IMR-90 (cell line): ENCODE measurements around the gene USP20. TPM values are rescaled to one million over a fixed set of nuclear protein-coding genes. Genes with fewer than 3 reads are reported as not detected.

Source experiments
- ATAC-seq: fragments of 200-7000 bp; cut with Tn5 transposase; 2 replicates; pipeline ENCODE4 v1.9.1; 2020; ENCODE audit warnings: low read depth, mild to moderate bottlenecking, moderate library complexity
- BruUV-seq: library from RNA; stranded (reverse); fragments of 400-500 nt; replicated peaks from 2 replicates; lab custom pipeline; 2021; lab: Mats Ljungman, UMichigan
- CTCF ChIA-PET: fragments of 300-600 bp; formaldehyde crosslinking; extraction: SDS; loops from one replicate; lab custom pipeline; 2021; ENCODE audit warnings: antibody characterized with exemption; lab: Yijun Ruan, JAX
- POLR2A ChIA-PET: fragments of 300-600 bp; sonication (Branson Sonifier 250); formaldehyde crosslinking; loops from one replicate; lab custom pipeline; 2022; ENCODE audit warnings: antibody characterized with exemption; ENCODE audit not compliant: unreplicated experiment; lab: Charles Lee
- DNase-seq: peaks from one replicate; pipeline ENCODE4 v3.0.0; 2013
- H2AFZ ChIP-seq: replicated peaks from 2 replicates; pipeline ENCODE3; 2013; ENCODE audit warnings: low read length, mild to moderate bottlenecking; ENCODE audit not compliant: poor library complexity
- H2AK5ac ChIP-seq: 2 replicates; pipeline ENCODE4 v1.6.1; 2013; ENCODE audit warnings: low read depth, low read length, inconsistent platforms
- H2AK9ac ChIP-seq: replicated peaks from 2 replicates; pipeline ENCODE3; 2013; ENCODE audit warnings: mild to moderate bottlenecking, low read depth, low read length, moderate library complexity; ENCODE audit not compliant: poor library complexity
- H2BK120ac ChIP-seq: 2 replicates; pipeline ENCODE4 v1.6.1; 2013; ENCODE audit warnings: low read depth, low read length, inconsistent platforms
- H2BK15ac ChIP-seq: 3 replicates; pipeline ENCODE4 v1.6.1; 2013; ENCODE audit warnings: low read depth, low read length, inconsistent platforms
- H2BK20ac ChIP-seq: 2 replicates; pipeline ENCODE4 v1.6.1; 2013; ENCODE audit warnings: low read depth, mild to moderate bottlenecking, inconsistent platforms, low read length, moderate library complexity
- H2BK5ac ChIP-seq: 2 replicates; pipeline ENCODE4 v1.6.1; 2013; ENCODE audit warnings: mild to moderate bottlenecking, low read depth, low read length, inconsistent platforms; ENCODE audit not compliant: poor library complexity, severe bottlenecking
- H3K14ac ChIP-seq: replicated peaks from 2 replicates; pipeline ENCODE4 v1.6.1; 2013; ENCODE audit warnings: low read depth, low read length, inconsistent platforms
- H3K18ac ChIP-seq: 2 replicates; pipeline ENCODE4 v1.6.1; 2013; ENCODE audit warnings: low read depth, low read length, control low read depth
- H3K23ac ChIP-seq: 2 replicates; pipeline ENCODE4 v1.6.1; 2013; ENCODE audit warnings: low read depth, low read length, inconsistent platforms
- H3K27ac ChIP-seq: 2 replicates; pipeline ENCODE4 v1.5.1; 2013; ENCODE audit warnings: mild to moderate bottlenecking, control low read depth, low read length; ENCODE audit not compliant: insufficient read depth
- H3K27me3 ChIP-seq: 2 replicates; pipeline ENCODE4 v1.6.1; 2013; ENCODE audit warnings: low read length; ENCODE audit not compliant: control insufficient read depth, insufficient read depth
- H3K36me3 ChIP-seq: 2 replicates; pipeline ENCODE4 v1.6.1; 2013; ENCODE audit warnings: low read length, mixed read lengths; ENCODE audit not compliant: control insufficient read depth, insufficient read depth
- H3K4ac ChIP-seq: 2 replicates; pipeline ENCODE4 v1.6.1; 2013; ENCODE audit warnings: low read depth, low read length, inconsistent platforms
- H3K4me1 ChIP-seq: 2 replicates; pipeline ENCODE4 v1.6.1; 2013; ENCODE audit warnings: low read length, mixed read lengths; ENCODE audit not compliant: control insufficient read depth, insufficient read depth
- H3K4me2 ChIP-seq: 2 replicates; pipeline ENCODE4 v1.6.1; 2013; ENCODE audit warnings: low read depth, mild to moderate bottlenecking, control low read depth, low read length, moderate library complexity
- H3K4me3 ChIP-seq: 2 replicates; pipeline ENCODE4 v1.5.1; 2013; ENCODE audit warnings: low read depth, mild to moderate bottlenecking, control low read depth, low read length, moderate library complexity; ENCODE audit not compliant: insufficient read depth
- H3K56ac ChIP-seq: 2 replicates; pipeline ENCODE4 v1.6.1; 2013; ENCODE audit warnings: low read length, inconsistent platforms; ENCODE audit not compliant: insufficient read depth; ENCODE audit errors: extremely low read depth
- H3K79me1 ChIP-seq, 2 experiments: 2 replicates each; pipeline ENCODE4 v1.6.1; 2013; ENCODE audit warnings: low read length in 2 of 2, inconsistent platforms in 1 of 2, low read depth in 1 of 2
- H3K9ac ChIP-seq: 2 replicates; pipeline ENCODE4 v1.6.1; 2013; ENCODE audit warnings: low read depth, low read length, control low read depth
- H3K9me1 ChIP-seq: 2 replicates; pipeline ENCODE4 v1.6.1; 2013; ENCODE audit warnings: low read length, inconsistent platforms; ENCODE audit not compliant: insufficient read depth
- H3K9me3 ChIP-seq: 2 replicates; pipeline ENCODE4 v1.6.1; 2013; ENCODE audit warnings: low read length; ENCODE audit not compliant: control insufficient read depth, insufficient read depth
- H4K20me1 ChIP-seq: 2 replicates; pipeline ENCODE4 v1.6.1; 2013; ENCODE audit warnings: low read length, inconsistent platforms; ENCODE audit not compliant: insufficient read depth
- H4K5ac ChIP-seq: 2 replicates; pipeline ENCODE4 v1.6.1; 2013; ENCODE audit warnings: mild to moderate bottlenecking, low read depth, low read length, control low read depth
- H4K8ac ChIP-seq, 2 experiments: 2 replicates each; pipeline ENCODE4 v1.6.1; 2013; ENCODE audit warnings: low read depth in 2 of 2, low read length in 2 of 2, control low read depth in 1 of 2, inconsistent platforms in 1 of 2
- H4K91ac ChIP-seq: 2 replicates; pipeline ENCODE4 v1.6.1; 2013; ENCODE audit warnings: low read depth, low read length, inconsistent platforms; ENCODE audit not compliant: insufficient read depth
- CEBPB ChIP-seq: IDR thresholded peaks from 2 replicates; pipeline ENCODE4 v1.6.1; 2012; ENCODE audit warnings: low read depth, low read length, improper control_type of control experiment
- CHD1 ChIP-seq: IDR thresholded peaks from 2 replicates; pipeline ENCODE4 v1.6.1; 2012; ENCODE audit warnings: low read depth, low read length, improper control_type of control experiment
- MAZ ChIP-seq: IDR thresholded peaks from 2 replicates; pipeline ENCODE4 v1.6.1; 2012; ENCODE audit warnings: low read depth, mild to moderate bottlenecking, low read length, improper control_type of control experiment, moderate library complexity, borderline replicate concordance
- MXI1 ChIP-seq: IDR thresholded peaks from 2 replicates; pipeline ENCODE4 v1.6.1; 2012; ENCODE audit warnings: low read depth, mild to moderate bottlenecking, low read length, moderate library complexity, borderline replicate concordance
- NFE2L2 ChIP-seq: fragments of 150-350 bp; IDR thresholded peaks from 2 replicates; pipeline ENCODE4 v1.6.1; 2016; ENCODE audit warnings: low read depth, mild to moderate bottlenecking, low read length
- RAD21 ChIP-seq: IDR thresholded peaks from 2 replicates; pipeline ENCODE4 v1.6.1; 2012; ENCODE audit warnings: low read length, improper control_type of control experiment
- RCOR1 ChIP-seq: IDR thresholded peaks from 2 replicates; pipeline ENCODE4 v1.6.1; 2012; ENCODE audit warnings: mild to moderate bottlenecking, low read length, improper control_type of control experiment; ENCODE audit not compliant: insufficient replicate concordance
- WGBS, 2 experiments: methylation state at CpG; one replicate each; pipeline versions ENCODE4 v1.1.5 to v1.1.7; 2013; ENCODE audit warnings: missing lambda C conversion rate in 2 of 2; ENCODE audit not compliant: insufficient read length in 1 of 2; ENCODE audit errors: extremely low coverage in 2 of 2; 5-methylcytosine and 5-hydroxymethylcytosine counted together
- dilution Hi-C: fragments of 300-500 bp; cut with HindIII; formaldehyde crosslinking; loops from one replicate; pipeline ENCODE4 v1.14.3; 2018; ENCODE audit warnings: low sequenced_read_pairs; ENCODE audit not compliant: unreplicated experiment
- in situ Hi-C: fragments of 300-500 bp; cut with MboI; formaldehyde crosslinking; loops from 3 replicates; pipeline ENCODE4 v1.14.3; 2019; ENCODE audit warnings: low sequenced_read_pairs, inconsistent platforms, mixed read lengths
- intact Hi-C: fragments of 100-400 bp; cut with micrococcal nuclease; formaldehyde crosslinking; loops from 2 replicates; pipeline ENCODE4 v1.10.0; 2022
- polyA plus RNA-seq, 3 experiments: library from polyadenylated mRNA; depleted of rRNA; stranded (reverse); fragments of >200 nt; gene quantifications; 2 replicates each; pipeline ENCODE4 v1.2.3, GENCODE V29; 2012; ENCODE audit warnings: low replicate concordance in 1 of 3
- total RNA-seq: library from RNA; depleted of rRNA; stranded (reverse); fragments of >200 nt; gene quantifications from 2 replicates; pipeline ENCODE4 v1.2.3, GENCODE V29; 2012

Gene USP20
- total and polyA plus RNA-seq, 2 of the 4 experiments (the other 2 are of a cell fraction), result 3.8 to 21.6 TPM

- H2AK5ac ChIP-seq, result no peak overlapping the region
- H3K9me3 ChIP-seq, result no peaks in the 10 kb centered on the region
- H3K79me1 ChIP-seq, result 0 out of 4 replicates have a peak, but pooled peaks cover 0 to 3% of the 10 kb centered on the region in 2 experiments
- no peak overlapping the region for H3K4ac ChIP-seq
- peaks cover 4% of the 10 kb centered on the region; the same call in 1 of the 2 replicates for H4K20me1 ChIP-seq
- H4K5ac ChIP-seq, result no peak overlapping the region
- H3K36me3 ChIP-seq, result peaks cover 22% of the 10 kb centered on the region
- dilution Hi-C loops (no loop called here), intact Hi-C loops (no loop called here), in situ Hi-C loops (no loop called here)
- WGBS, 2 experiments, result no CpG with 5 or more reads among the region's 4 CpGs
- H3K23ac ChIP-seq, result no peak overlapping the region
- no peaks in the 10 kb centered on the region for H3K4me1 ChIP-seq
- no peak for DNase-seq
- H4K91ac ChIP-seq, result no peak overlapping the region
- no peak overlapping the region for H2AK9ac ChIP-seq
- no peak overlapping the region for H3K18ac ChIP-seq
- peaks cover 3% of the 10 kb centered on the region; the same call in 1 of the 2 replicates for H3K9me1 ChIP-seq
- H3K14ac ChIP-seq, result no peak overlapping the region
- ChIA-PET POLR2A (no interaction called here), CTCF (no interaction called here)
- H2BK120ac ChIP-seq, result no peak overlapping the region
- H2BK15ac ChIP-seq, result no peak overlapping the region
- no peak overlapping the region for H3K4me2 ChIP-seq
- ATAC-seq, result no peak
- no peak overlapping the region for H2BK5ac ChIP-seq
- TF ChIP-seq CEBPB (no peak), NFE2L2 (no peak), MXI1 (no peak), RAD21 (no peak), CHD1 (no peak), RCOR1 (no peak), MAZ (no peak)
- H3K4me3 ChIP-seq, result no peak overlapping the region
- no peak overlapping the region for H3K56ac ChIP-seq
- no peak overlapping the region for H4K8ac ChIP-seq
- BruUV-seq, result no TSS peak
- H3K9ac ChIP-seq, result no peak overlapping the region
- no peak overlapping the region for H3K27ac ChIP-seq
- no peak overlapping the region for H2BK20ac ChIP-seq
- H2AFZ ChIP-seq, result no peak overlapping the region
- no peaks in the 10 kb centered on the region for H3K27me3 ChIP-seq
Measured at GRCh38 chr9:129848712-129849441, 13.6 kb downstream of the USP20 start.
